Osteoblast (primary cell): ENCODE data around the gene DYNC1I1. TPM values are rescaled to one million over a fixed set of nuclear protein-coding genes. Genes with fewer than 3 reads are reported as not detected.

ENCODE experiments used
- DNase-seq: peaks from one replicate; pipeline ENCODE4 v3.0.0; 2011; ENCODE audit warnings: low spot score, mixed read lengths; ENCODE audit not compliant: insufficient read length; ENCODE audit errors: missing footprints
- H2AFZ ChIP-seq: 2 replicates; pipeline ENCODE4 v1.6.0; 2011; ENCODE audit warnings: mild to moderate bottlenecking, low read length
- H3K27ac ChIP-seq: 2 replicates; pipeline ENCODE4 v1.5.1; 2011; ENCODE audit warnings: mild to moderate bottlenecking, low read depth, low read length, moderate library complexity
- H3K27me3 ChIP-seq: 2 replicates; pipeline ENCODE4 v1.6.0; 2012; ENCODE audit warnings: mild to moderate bottlenecking, control low read depth, inconsistent platforms, low read length, moderate library complexity; ENCODE audit not compliant: insufficient read depth
- H3K36me3 ChIP-seq: 2 replicates; pipeline ENCODE4 v1.5.1; 2011; ENCODE audit warnings: mild to moderate bottlenecking, low read length, control low read depth, moderate library complexity; ENCODE audit not compliant: insufficient read depth
- H3K4me1 ChIP-seq: 2 replicates; pipeline ENCODE4 v1.5.1; 2011; ENCODE audit warnings: mild to moderate bottlenecking, low read length, control low read depth, moderate library complexity; ENCODE audit not compliant: insufficient read depth
- H3K4me2 ChIP-seq: 2 replicates; pipeline ENCODE4 v1.6.0; 2011; ENCODE audit warnings: mild to moderate bottlenecking, low read length; ENCODE audit not compliant: insufficient read depth
- H3K4me3 ChIP-seq: fragments of 200-600 bp; sonication (generic); 3 replicates; pipeline ENCODE4 v1.5.1; 2012; ENCODE audit warnings: mild to moderate bottlenecking, low read length, inconsistent platforms; ENCODE audit not compliant: insufficient read depth
- H3K79me2 ChIP-seq: 2 replicates; pipeline ENCODE4 v1.6.0; 2012; ENCODE audit warnings: mild to moderate bottlenecking, low read length, control low read depth, inconsistent platforms; ENCODE audit not compliant: insufficient read depth
- H3K9me3 ChIP-seq: 2 replicates; pipeline ENCODE4 v1.5.1; 2011; ENCODE audit warnings: low read depth, low read length, control low read depth
- H4K20me1 ChIP-seq: 2 replicates; pipeline ENCODE4 v1.6.0; 2012; ENCODE audit warnings: mild to moderate bottlenecking, low read length, control low read depth; ENCODE audit not compliant: insufficient read depth
- total RNA-seq: library from RNA; depleted of rRNA; stranded (reverse); fragments of >200 nt; gene quantifications from 2 replicates; pipeline ENCODE4 v1.2.3, GENCODE V29; 2012
- TF ChIP-seq, protein P1 (sequence below): IDR thresholded peaks from 2 replicates; pipeline ENCODE4 v1.5.1; 2011; ENCODE audit warnings: mild to moderate bottlenecking, low read depth, low read length, moderate library complexity; ENCODE audit errors: extremely low read depth

The DYNC1I1 gene
- total RNA-seq, 1 donor, result 2.2 TPM

DNA sequence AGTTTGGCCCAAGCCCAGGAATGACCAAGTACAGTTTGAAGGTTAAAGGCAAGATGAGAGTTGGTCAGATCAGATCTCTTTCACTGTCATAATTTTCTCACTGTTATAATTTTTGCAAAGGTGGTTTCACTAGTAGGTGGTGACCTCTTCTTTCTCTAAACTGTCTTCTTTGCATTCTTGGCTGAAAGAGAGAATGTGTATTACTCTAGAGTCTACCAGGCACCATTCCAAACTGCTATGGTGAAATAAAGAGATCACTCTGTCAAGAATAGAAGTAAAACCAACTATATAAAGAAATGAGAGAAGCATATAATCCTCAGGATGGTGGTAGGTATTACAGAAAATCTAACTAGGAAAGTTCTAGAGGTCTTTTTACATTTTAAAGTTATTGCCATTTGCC, 72.7 kb downstream of the DYNC1I1 start:
- TF ChIP-seq, protein P1, sequence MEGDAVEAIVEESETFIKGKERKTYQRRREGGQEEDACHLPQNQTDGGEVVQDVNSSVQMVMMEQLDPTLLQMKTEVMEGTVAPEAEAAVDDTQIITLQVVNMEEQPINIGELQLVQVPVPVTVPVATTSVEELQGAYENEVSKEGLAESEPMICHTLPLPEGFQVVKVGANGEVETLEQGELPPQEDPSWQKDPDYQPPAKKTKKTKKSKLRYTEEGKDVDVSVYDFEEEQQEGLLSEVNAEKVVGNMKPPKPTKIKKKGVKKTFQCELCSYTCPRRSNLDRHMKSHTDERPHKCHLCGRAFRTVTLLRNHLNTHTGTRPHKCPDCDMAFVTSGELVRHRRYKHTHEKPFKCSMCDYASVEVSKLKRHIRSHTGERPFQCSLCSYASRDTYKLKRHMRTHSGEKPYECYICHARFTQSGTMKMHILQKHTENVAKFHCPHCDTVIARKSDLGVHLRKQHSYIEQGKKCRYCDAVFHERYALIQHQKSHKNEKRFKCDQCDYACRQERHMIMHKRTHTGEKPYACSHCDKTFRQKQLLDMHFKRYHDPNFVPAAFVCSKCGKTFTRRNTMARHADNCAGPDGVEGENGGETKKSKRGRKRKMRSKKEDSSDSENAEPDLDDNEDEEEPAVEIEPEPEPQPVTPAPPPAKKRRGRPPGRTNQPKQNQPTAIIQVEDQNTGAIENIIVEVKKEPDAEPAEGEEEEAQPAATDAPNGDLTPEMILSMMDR, result no peak
- DNase-seq, result peak; percentile 45
- no peaks in the 10 kb centered on the region for H3K27me3 ChIP-seq
- H4K20me1 ChIP-seq, result no peaks in the 10 kb centered on the region
- no peak overlapping the region for H2AFZ ChIP-seq
- no peak overlapping the region for H3K4me2 ChIP-seq
- no peaks in the 10 kb centered on the region for H3K36me3 ChIP-seq
- no peak overlapping the region for H3K27ac ChIP-seq
- no peaks in the 10 kb centered on the region for H3K9me3 ChIP-seq
- H3K4me1 ChIP-seq, result no peaks in the 10 kb centered on the region
- no peak overlapping the region for H3K4me3 ChIP-seq
- no peaks in the 10 kb centered on the region for H3K79me2 ChIP-seq

DNA sequence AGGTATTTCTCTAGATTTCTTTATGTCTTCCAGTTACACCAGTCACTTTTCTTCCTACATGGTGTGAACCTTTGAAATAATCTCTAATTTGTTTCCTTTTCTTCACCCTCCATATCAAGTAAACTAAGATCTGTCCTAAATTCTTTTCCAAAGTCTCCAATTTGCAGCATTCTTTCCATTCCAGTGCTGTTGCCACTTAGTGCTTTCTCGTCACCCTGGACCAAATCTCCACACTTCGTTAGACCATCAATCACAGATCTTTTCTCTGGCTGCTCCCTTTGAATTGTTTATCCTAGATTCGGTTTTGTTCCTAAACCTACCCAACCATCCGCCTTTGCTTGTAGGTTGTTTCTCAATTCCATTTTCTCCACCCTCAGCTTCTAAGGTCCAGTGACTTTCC, 74.7 kb downstream of the DYNC1I1 start:
- H3K27me3 ChIP-seq, result no peaks in the 10 kb centered on the region
- no peaks in the 10 kb centered on the region for H3K36me3 ChIP-seq
- no peak overlapping the region for H3K27ac ChIP-seq
- H3K4me1 ChIP-seq, result no peaks in the 10 kb centered on the region
- DNase-seq, result no peak
- H3K4me2 ChIP-seq, result no peak overlapping the region
- H3K9me3 ChIP-seq, result no peaks in the 10 kb centered on the region
- no peaks in the 10 kb centered on the region for H4K20me1 ChIP-seq
- no peak overlapping the region for H3K4me3 ChIP-seq
- no peaks in the 10 kb centered on the region for H3K79me2 ChIP-seq
- no peak overlapping the region for H2AFZ ChIP-seq
- TF ChIP-seq, protein P1, result no peak

DNA sequence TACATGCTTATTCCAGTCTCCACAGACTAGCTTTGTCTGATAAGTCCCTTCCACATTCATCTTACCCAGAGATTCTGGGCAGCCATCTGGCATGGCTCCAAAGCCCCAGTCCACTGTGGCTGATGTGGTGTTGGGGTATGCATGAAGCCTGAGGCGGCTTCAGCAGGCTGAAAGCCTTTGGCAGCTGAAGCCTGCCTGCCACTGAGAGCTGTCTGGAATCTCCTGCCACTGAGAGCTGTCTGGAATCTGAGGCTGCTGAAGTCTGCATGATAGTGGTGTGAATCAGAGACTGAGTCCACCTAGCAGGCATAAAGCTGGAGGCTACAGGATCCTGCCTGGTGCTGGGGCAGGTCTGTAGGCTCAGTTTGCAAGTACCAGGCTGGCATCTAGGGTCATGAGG, 87.1 kb downstream of the DYNC1I1 start:
- Histone ChIP-seq H3K4me2 (peak overlapping the region; percentile 34), H3K27ac (peak overlapping the region; percentile 50), H3K27me3 (no peaks in the 10 kb centered on the region), H3K4me3 (no peak overlapping the region), H3K9me3 (no peaks in the 10 kb centered on the region), H3K36me3 (no peaks in the 10 kb centered on the region), H3K4me1 (peaks cover 33% of the 10 kb centered on the region), H2AFZ (no peak overlapping the region), H3K79me2 (no peaks in the 10 kb centered on the region), H4K20me1 (no peaks in the 10 kb centered on the region)
- TF ChIP-seq, protein P1, result no peak
- DNase-seq, result peak; percentile 21

DNA sequence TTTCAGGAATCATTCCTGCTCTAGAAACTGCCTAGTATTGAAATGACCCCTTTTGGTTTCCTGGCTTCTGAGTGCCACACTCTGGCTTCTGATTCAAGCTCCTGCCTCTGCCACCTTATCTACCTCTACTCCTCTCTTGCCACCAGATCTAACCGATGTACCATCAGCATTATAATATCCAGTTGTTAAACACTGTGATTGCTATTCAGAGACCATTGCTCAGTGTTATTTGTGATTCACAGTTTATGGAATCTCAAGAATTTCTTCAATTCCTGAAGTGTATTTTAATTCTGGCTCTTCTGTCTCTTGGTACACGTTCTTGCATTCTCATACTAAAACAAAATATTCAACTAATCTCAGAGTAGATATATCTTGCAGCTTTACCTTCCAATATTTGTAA, 88.7 kb downstream of the DYNC1I1 start:
- H3K27ac ChIP-seq, result no peak overlapping the region
- H3K4me1 ChIP-seq, result peaks cover 33% of the 10 kb centered on the region
- TF ChIP-seq, protein P1, result no peak
- no peaks in the 10 kb centered on the region for H4K20me1 ChIP-seq
- H3K27me3 ChIP-seq, result no peaks in the 10 kb centered on the region
- H3K79me2 ChIP-seq, result no peaks in the 10 kb centered on the region
- H2AFZ ChIP-seq, result no peak overlapping the region
- H3K4me3 ChIP-seq, result no peak overlapping the region
- H3K9me3 ChIP-seq, result no peaks in the 10 kb centered on the region
- H3K4me2 ChIP-seq, result peak overlapping the region; percentile 16
- no peak for DNase-seq
- no peaks in the 10 kb centered on the region for H3K36me3 ChIP-seq
